K562 (cell line): ENCODE data around the gene ZDHHC8. TPM values are rescaled to one million over a fixed set of nuclear protein-coding genes. Genes with fewer than 3 reads are reported as not detected.

Experiments used
- HNRNPL ChIP-seq: fragments of 200-400 bp; formaldehyde crosslinking; IDR thresholded peaks from 2 replicates; pipeline ENCODE4 v1.6.1; 2017; ENCODE audit warnings: low read depth, mild to moderate bottlenecking, low read length
- IRF2 ChIP-seq: sonication (generic); formaldehyde crosslinking; IDR thresholded peaks from 2 replicates; pipeline ENCODE4 v1.8.1; 2022; ENCODE audit warnings: mild to moderate bottlenecking, missing genetic modification reagents
- MCM3 ChIP-seq: fragments of 450-650 bp; IDR thresholded peaks from 2 replicates; pipeline ENCODE4 v1.6.1; 2016
- MED1 ChIP-seq: sonication (generic); formaldehyde crosslinking; IDR thresholded peaks from 2 replicates; pipeline ENCODE4 v1.8.1; 2023; ENCODE audit warnings: missing genetic modification reagents, borderline replicate concordance
- NBN ChIP-seq: fragments of 450-650 bp; IDR thresholded peaks from 2 replicates; pipeline ENCODE4 v1.6.1; 2016; ENCODE audit warnings: low read depth, mild to moderate bottlenecking
- NFE2L1 ChIP-seq: fragments of 450-650 bp; IDR thresholded peaks from 2 replicates; pipeline ENCODE4 v1.6.1; 2016; ENCODE audit warnings: missing genetic modification characterization, low read depth, mild to moderate bottlenecking, missing compliant biosample characterization, moderate library complexity, borderline replicate concordance
- OTX1 ChIP-seq: fragments of 450-650 bp; formaldehyde crosslinking; IDR thresholded peaks from 2 replicates; pipeline ENCODE4 v1.4.0; 2022; ENCODE audit warnings: mild to moderate bottlenecking
- PHF20 ChIP-seq: fragments of 450-650 bp; IDR thresholded peaks from 2 replicates; pipeline ENCODE4 v1.6.1; 2018; ENCODE audit not compliant: partially characterized antibody
- POLR2AphosphoS2 ChIP-seq: IDR thresholded peaks from 2 replicates; pipeline ENCODE4 v1.6.1; 2012; ENCODE audit warnings: low read length, improper control_type of control experiment
- POLR2AphosphoS5 ChIP-seq: IDR thresholded peaks from 2 replicates; pipeline ENCODE4 v1.6.1; 2011; ENCODE audit warnings: mild to moderate bottlenecking, low read depth, low read length, moderate library complexity; ENCODE audit not compliant: control insufficient read depth, insufficient read depth
- RB1 ChIP-seq: fragments of 450-650 bp; IDR thresholded peaks from 2 replicates; pipeline ENCODE4 v1.6.1; 2017; ENCODE audit warnings: low read depth, mild to moderate bottlenecking
- RBBP5 ChIP-seq: fragments of 200-600 bp; sonication (generic); IDR thresholded peaks from 2 replicates; pipeline ENCODE4 v1.6.1; 2012; ENCODE audit warnings: borderline replicate concordance, mild to moderate bottlenecking, low read length, control low read depth, inconsistent platforms; ENCODE audit not compliant: insufficient read depth, poor library complexity, severe bottlenecking
- RFX5 ChIP-seq: IDR thresholded peaks from 2 replicates; pipeline ENCODE4 v1.6.1; 2011; ENCODE audit warnings: low read depth, mild to moderate bottlenecking, improper control_type of control experiment, low read length
- ZFX ChIP-seq: sonication (generic); formaldehyde crosslinking; IDR thresholded peaks from 2 replicates; pipeline ENCODE4 v1.8.0; 2022; ENCODE audit warnings: mild to moderate bottlenecking, missing genetic modification reagents, moderate library complexity
- ZNF197 ChIP-seq: fragments of 200-800 bp; sonication (Bioruptor generic); IDR thresholded peaks from 2 replicates; pipeline ENCODE4 v1.6.1; 2016; ENCODE audit warnings: low read depth, missing genetic modification characterization, missing compliant biosample characterization
- ZNF212 ChIP-seq: fragments of 450-650 bp; formaldehyde crosslinking; IDR thresholded peaks from 2 replicates; pipeline ENCODE4 v1.4.0; 2020; ENCODE audit warnings: mild to moderate bottlenecking
- ZNF444 ChIP-seq: fragments of 250-450 bp; sonication (Bioruptor Pico); IDR thresholded peaks from 2 replicates; pipeline ENCODE4 v1.4.0; 2020; ENCODE audit warnings: mild to moderate bottlenecking, moderate library complexity
- polyA plus RNA-seq, 8 experiments: library from polyadenylated mRNA; depleted of rRNA in 4 of 8; stranded (reverse) in 5 of 8; unstranded in 3 of 8; fragments of >200 nt; fragmentation: Nextera tagmentation in 2 of 8; fragmentation: Illumina TruSeq in 1 of 8; extraction: Ambion mirVana in 2 of 8; extraction: Trizol in 1 of 8; gene quantifications; 2 replicates each; pipeline versions ENCODE4 v1.2.1 to v1.2.3, GENCODE V29; 2011 to 2014; ENCODE audit warnings: inconsistent platforms in 1 of 8, missing spikeins in 1 of 8
- total RNA-seq, 7 experiments: library from RNA; depleted of rRNA in 6 of 7; stranded (reverse); fragments of >200 nt in 6 of 7; fragmentation: Illumina TruSeq in 2 of 7; extraction: Trizol in 2 of 7; gene quantifications; 2 replicates each; pipeline versions ENCODE4 v1.2.1 to v1.2.3, GENCODE V29; 2011 to 2021; ENCODE audit warnings: low replicate concordance in 1 of 7
- TF ChIP-seq, protein P1 (sequence below): IDR thresholded peaks from 2 replicates; pipeline ENCODE4 v1.6.1; 2011; ENCODE audit warnings: borderline replicate concordance, low read depth, mild to moderate bottlenecking, moderate library complexity, low read length; ENCODE audit not compliant: insufficient read depth, poor library complexity, severe bottlenecking
- TF ChIP-seq, protein P2 (sequence below), 3 experiments: IDR thresholded peaks in 2 of 3; conservative IDR thresholded peaks in 1 of 3; 2 replicates each; pipeline ENCODE4 v1.5.1; 2011 to 2012; ENCODE audit warnings: low read length in 3 of 3, mild to moderate bottlenecking in 3 of 3, control low read depth in 2 of 3, improper control_type of control experiment in 1 of 3, inconsistent platforms in 1 of 3, low read depth in 1 of 3, mixed read lengths in 1 of 3, moderate library complexity in 1 of 3; ENCODE audit not compliant: insufficient read depth in 2 of 3
- TF ChIP-seq, protein P3 (sequence below): sonication (generic); formaldehyde crosslinking; IDR thresholded peaks from 2 replicates; pipeline ENCODE4 v1.9.0; 2022; ENCODE audit warnings: mild to moderate bottlenecking, missing genetic modification reagents
- TF ChIP-seq, protein P4 (sequence below): fragments of 250-450 bp; sonication (Bioruptor Pico); IDR thresholded peaks from 2 replicates; pipeline ENCODE4 v1.4.0; 2020

ZDHHC8 gene
- total and polyA plus RNA-seq, 9 of the 15 experiments (the other 6 are each of a cell fraction or from before 2014, with no cell fraction given): 0.04 to 109 (median 16.4) TPM

DNA sequence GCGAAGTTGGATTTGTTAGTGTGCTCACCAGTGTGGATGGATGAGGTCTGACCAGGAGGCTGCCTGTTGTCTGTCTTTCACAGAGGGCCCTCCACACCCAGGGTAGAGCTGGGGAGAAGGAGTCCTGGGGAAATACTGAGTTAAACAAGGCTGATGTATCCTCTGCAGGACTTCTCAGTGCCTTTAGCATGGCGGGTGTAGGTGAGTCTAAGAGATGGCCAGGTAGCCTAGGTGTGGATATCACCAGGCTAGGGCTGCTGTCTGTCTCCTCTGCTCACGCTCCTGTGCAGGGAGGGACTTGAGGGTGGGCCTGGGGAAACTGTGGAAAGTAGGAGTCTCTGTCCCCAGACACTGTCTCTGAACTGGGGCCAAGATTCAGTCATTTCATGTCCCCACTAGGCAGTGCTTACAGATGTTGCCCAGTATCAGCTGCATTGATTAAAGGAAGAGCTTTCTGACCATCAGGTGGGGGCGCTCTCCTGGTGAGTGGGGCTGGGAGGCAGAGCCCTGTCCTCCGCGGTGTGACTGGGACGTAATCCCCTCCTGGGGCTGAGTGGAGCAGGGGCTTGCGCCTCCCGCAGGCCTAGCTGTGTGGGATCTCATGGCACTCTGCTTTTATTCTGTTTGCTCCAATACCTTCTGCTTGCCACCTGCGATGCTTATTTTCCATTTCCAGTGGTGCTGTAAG lies 54.7 kb downstream of the ZDHHC8 start (continued):
- TF ChIP-seq, protein P1, sequence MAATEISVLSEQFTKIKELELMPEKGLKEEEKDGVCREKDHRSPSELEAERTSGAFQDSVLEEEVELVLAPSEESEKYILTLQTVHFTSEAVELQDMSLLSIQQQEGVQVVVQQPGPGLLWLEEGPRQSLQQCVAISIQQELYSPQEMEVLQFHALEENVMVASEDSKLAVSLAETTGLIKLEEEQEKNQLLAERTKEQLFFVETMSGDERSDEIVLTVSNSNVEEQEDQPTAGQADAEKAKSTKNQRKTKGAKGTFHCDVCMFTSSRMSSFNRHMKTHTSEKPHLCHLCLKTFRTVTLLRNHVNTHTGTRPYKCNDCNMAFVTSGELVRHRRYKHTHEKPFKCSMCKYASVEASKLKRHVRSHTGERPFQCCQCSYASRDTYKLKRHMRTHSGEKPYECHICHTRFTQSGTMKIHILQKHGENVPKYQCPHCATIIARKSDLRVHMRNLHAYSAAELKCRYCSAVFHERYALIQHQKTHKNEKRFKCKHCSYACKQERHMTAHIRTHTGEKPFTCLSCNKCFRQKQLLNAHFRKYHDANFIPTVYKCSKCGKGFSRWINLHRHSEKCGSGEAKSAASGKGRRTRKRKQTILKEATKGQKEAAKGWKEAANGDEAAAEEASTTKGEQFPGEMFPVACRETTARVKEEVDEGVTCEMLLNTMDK: no peak
- no peak for TF ChIP-seq MED1
- no peak for TF ChIP-seq PHF20
- TF ChIP-seq ZNF197 (CRISPR knock-in tag): no peak
- TF ChIP-seq RBBP5: peak; percentile 43
- TF ChIP-seq OTX1 (CRISPR knock-in tag): no peak
- peak; percentile 48; the same call in 1 of the 2 replicates for TF ChIP-seq IRF2 (CRISPR knock-in tag)
- TF ChIP-seq, protein P2, sequence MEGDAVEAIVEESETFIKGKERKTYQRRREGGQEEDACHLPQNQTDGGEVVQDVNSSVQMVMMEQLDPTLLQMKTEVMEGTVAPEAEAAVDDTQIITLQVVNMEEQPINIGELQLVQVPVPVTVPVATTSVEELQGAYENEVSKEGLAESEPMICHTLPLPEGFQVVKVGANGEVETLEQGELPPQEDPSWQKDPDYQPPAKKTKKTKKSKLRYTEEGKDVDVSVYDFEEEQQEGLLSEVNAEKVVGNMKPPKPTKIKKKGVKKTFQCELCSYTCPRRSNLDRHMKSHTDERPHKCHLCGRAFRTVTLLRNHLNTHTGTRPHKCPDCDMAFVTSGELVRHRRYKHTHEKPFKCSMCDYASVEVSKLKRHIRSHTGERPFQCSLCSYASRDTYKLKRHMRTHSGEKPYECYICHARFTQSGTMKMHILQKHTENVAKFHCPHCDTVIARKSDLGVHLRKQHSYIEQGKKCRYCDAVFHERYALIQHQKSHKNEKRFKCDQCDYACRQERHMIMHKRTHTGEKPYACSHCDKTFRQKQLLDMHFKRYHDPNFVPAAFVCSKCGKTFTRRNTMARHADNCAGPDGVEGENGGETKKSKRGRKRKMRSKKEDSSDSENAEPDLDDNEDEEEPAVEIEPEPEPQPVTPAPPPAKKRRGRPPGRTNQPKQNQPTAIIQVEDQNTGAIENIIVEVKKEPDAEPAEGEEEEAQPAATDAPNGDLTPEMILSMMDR (IDR thresholded peaks at IDR 0.05 in 2 of 3, conservative IDR thresholded peaks at IDR 0.05 in 1 of 3; ENCODE audit: insufficient read depth in 2 of 3, low read depth in 1 of 3, low read length in 3 of 3): peak; percentile 76 to 84 (median 83)
- no peak for TF ChIP-seq HNRNPL
- TF ChIP-seq, protein P3, sequence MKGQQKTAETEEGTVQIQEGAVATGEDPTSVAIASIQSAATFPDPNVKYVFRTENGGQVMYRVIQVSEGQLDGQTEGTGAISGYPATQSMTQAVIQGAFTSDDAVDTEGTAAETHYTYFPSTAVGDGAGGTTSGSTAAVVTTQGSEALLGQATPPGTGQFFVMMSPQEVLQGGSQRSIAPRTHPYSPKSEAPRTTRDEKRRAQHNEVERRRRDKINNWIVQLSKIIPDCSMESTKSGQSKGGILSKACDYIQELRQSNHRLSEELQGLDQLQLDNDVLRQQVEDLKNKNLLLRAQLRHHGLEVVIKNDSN: peak; percentile 5; the same call in 1 of the 2 replicates
- TF ChIP-seq RFX5: no peak
- TF ChIP-seq ZFX (CRISPR knock-in tag): no peak
- no peak for TF ChIP-seq MCM3
- no peak for TF ChIP-seq POLR2AphosphoS5
- TF ChIP-seq POLR2AphosphoS2: no peak
- TF ChIP-seq NBN: no peak
- no peak for TF ChIP-seq ZNF444 (CRISPR knock-in tag)
- no peak for TF ChIP-seq ZNF212 (CRISPR knock-in tag)
- TF ChIP-seq, protein P4, sequence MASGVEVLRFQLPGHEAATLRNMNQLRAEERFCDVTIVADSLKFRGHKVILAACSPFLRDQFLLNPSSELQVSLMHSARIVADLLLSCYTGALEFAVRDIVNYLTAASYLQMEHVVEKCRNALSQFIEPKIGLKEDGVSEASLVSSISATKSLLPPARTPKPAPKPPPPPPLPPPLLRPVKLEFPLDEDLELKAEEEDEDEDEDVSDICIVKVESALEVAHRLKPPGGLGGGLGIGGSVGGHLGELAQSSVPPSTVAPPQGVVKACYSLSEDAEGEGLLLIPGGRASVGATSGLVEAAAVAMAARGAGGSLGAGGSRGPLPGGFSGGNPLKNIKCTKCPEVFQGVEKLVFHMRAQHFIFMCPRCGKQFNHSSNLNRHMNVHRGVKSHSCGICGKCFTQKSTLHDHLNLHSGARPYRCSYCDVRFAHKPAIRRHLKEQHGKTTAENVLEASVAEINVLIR (CRISPR knock-in tag): no peak
- no peak for TF ChIP-seq NFE2L1 (tag)
- TF ChIP-seq RB1: peak; percentile 40; the same call in 1 of the 2 replicates
